GM12878 (cell line): ENCODE data around the gene GPR152. TPM values are rescaled to one million over a fixed set of nuclear protein-coding genes. Genes with fewer than 3 reads are reported as not detected.

Experiments used
- ATAC-seq: fragments of 200-7000 bp; cut with Tn5 transposase; 3 replicates; pipeline ENCODE4 v1.9.1; 2020; ENCODE audit warnings: mild to moderate bottlenecking, moderate library complexity
- BruUV-seq: library from RNA; stranded (reverse); fragments of 400-500 nt; replicated peaks from 2 replicates; lab custom pipeline; 2021; lab: Mats Ljungman, UMichigan
- CTCF ChIA-PET: fragments of 300-600 bp; sonication (Branson Sonifier 250); formaldehyde crosslinking; extraction: SDS; loops from one replicate; lab custom pipeline; 2021; ENCODE audit warnings: inconsistent platforms; lab: Yijun Ruan, JAX
- POLR2A ChIA-PET: fragments of 350-600 bp; formaldehyde crosslinking; extraction: SDS; loops from one replicate; lab custom pipeline; 2021; ENCODE audit warnings: inconsistent platforms; lab: Charles Lee
- RAD21 ChIA-PET: fragments of 300-600 bp; sonication (Branson Sonifier 250); formaldehyde crosslinking; loops from one replicate; lab custom pipeline; 2023; ENCODE audit warnings: antibody characterized with exemption; ENCODE audit not compliant: unreplicated experiment; lab: Charles Lee
- SMC1A ChIA-PET: fragments of 300-600 bp; sonication (Branson Sonifier 250); formaldehyde crosslinking; loops from one replicate; lab custom pipeline; 2023; ENCODE audit not compliant: unreplicated experiment, uncharacterized antibody; lab: Charles Lee
- DNase-seq: peaks from one replicate; pipeline ENCODE4 v3.0.0-alpha.2; 2011; ENCODE audit warnings: low read depth, low spot score
- FAIRE-seq: peaks from 3 replicates; lab custom pipeline; 2011; peaks lifted over from hg19 to GRCh38; lab: Jason Lieb, UNC
- H2AFZ ChIP-seq: 2 replicates; pipeline ENCODE4 v1.6.0; 2011; ENCODE audit warnings: low read depth, low read length, control low read depth; ENCODE audit not compliant: control insufficient read depth
- H3K27ac ChIP-seq: 2 replicates; pipeline ENCODE4 v1.5.1; 2011; ENCODE audit warnings: control low read depth; ENCODE audit not compliant: control insufficient read depth, insufficient read depth
- H3K27me3 ChIP-seq, 2 experiments: replicated peaks in 1 of 2; 2 replicates each; pipeline versions ENCODE4 v1.6.0 to v1.6.1; 2011; ENCODE audit warnings: low read length in 1 of 2; ENCODE audit not compliant: control insufficient read depth in 2 of 2, insufficient read depth in 2 of 2
- H3K36me3 ChIP-seq, 2 experiments: 2 replicates each; pipeline ENCODE4 v1.5.1; 2011; ENCODE audit warnings: low read length in 1 of 2; ENCODE audit not compliant: control insufficient read depth in 2 of 2, insufficient read depth in 2 of 2
- H3K4me1 ChIP-seq: 2 replicates; pipeline ENCODE4 v1.6.1; 2011; ENCODE audit warnings: mild to moderate bottlenecking, low read length, moderate library complexity, mixed read lengths; ENCODE audit not compliant: control insufficient read depth, insufficient read depth
- H3K4me2 ChIP-seq: 2 replicates; pipeline ENCODE4 v1.6.0; 2011; ENCODE audit warnings: control low read depth; ENCODE audit not compliant: control insufficient read depth, insufficient read depth
- H3K4me3 ChIP-seq: fragments of 200-600 bp; sonication (generic); 2 replicates; pipeline ENCODE4 v1.5.1; 2016
- H3K79me2 ChIP-seq: 2 replicates; pipeline ENCODE4 v1.6.0; 2011; ENCODE audit warnings: low read length; ENCODE audit not compliant: control insufficient read depth, insufficient read depth
- H3K9ac ChIP-seq: 2 replicates; pipeline ENCODE4 v1.8.0; 2011; ENCODE audit warnings: low read length, control low read depth, mixed read lengths; ENCODE audit not compliant: control insufficient read depth, insufficient read depth
- H3K9me3 ChIP-seq: replicated peaks from 3 replicates; pipeline ENCODE4 v1.5.1; 2011; ENCODE audit warnings: mild to moderate bottlenecking, low read length; ENCODE audit not compliant: control insufficient read depth, insufficient read depth
- H4K20me1 ChIP-seq: 2 replicates; pipeline ENCODE4 v1.6.0; 2011; ENCODE audit not compliant: control insufficient read depth, insufficient read depth
- CTCF ChIP-seq, 3 experiments: IDR thresholded peaks in 2 of 3; conservative IDR thresholded peaks in 1 of 3; 2 replicates each; pipeline ENCODE4 v1.5.1; 2011; ENCODE audit warnings: low read depth in 3 of 3, low read length in 3 of 3, mild to moderate bottlenecking in 3 of 3, control low read depth in 2 of 3, moderate library complexity in 2 of 3, inconsistent platforms in 1 of 3, mixed read lengths in 1 of 3; ENCODE audit not compliant: control insufficient read depth in 2 of 3, insufficient read depth in 1 of 3; ENCODE audit errors: extremely low read depth in 1 of 3
- ESRRA ChIP-seq: IDR thresholded peaks from 2 replicates; pipeline ENCODE4 v1.6.1; 2012; ENCODE audit warnings: mild to moderate bottlenecking, low read length, improper control_type of control experiment
- FOXK2 ChIP-seq: fragments of 450-650 bp; IDR thresholded peaks from 2 replicates; pipeline ENCODE4 v1.6.1; 2017; ENCODE audit warnings: mild to moderate bottlenecking, moderate library complexity
- IRF3 ChIP-seq: fragments of 450-650 bp; IDR thresholded peaks from 2 replicates; pipeline ENCODE4 v1.6.1; 2014; ENCODE audit warnings: mild to moderate bottlenecking
- IRF5 ChIP-seq: fragments of 450-650 bp; IDR thresholded peaks from 2 replicates; pipeline ENCODE4 v1.6.1; 2017; ENCODE audit warnings: borderline replicate concordance
- MEF2A ChIP-seq: IDR thresholded peaks from 2 replicates; pipeline ENCODE4 v1.6.1; 2011; ENCODE audit warnings: low read depth, mild to moderate bottlenecking, low read length, moderate library complexity; ENCODE audit not compliant: insufficient read depth
- POLR2AphosphoS2 ChIP-seq: IDR thresholded peaks from 2 replicates; pipeline ENCODE4 v1.6.1; 2011; ENCODE audit warnings: low read depth, mild to moderate bottlenecking, low read length, improper control_type of control experiment, moderate library complexity
- PRDM15 ChIP-seq: fragments of 450-650 bp; formaldehyde crosslinking; IDR thresholded peaks from 2 replicates; pipeline ENCODE4 v1.4.0; 2020; ENCODE audit warnings: mild to moderate bottlenecking, moderate library complexity
- TCF3 ChIP-seq: IDR thresholded peaks from 2 replicates; pipeline ENCODE4 v1.6.1; 2012; ENCODE audit warnings: low read depth, mild to moderate bottlenecking, low read length, borderline replicate concordance; ENCODE audit not compliant: insufficient read depth
- YBX1 ChIP-seq: fragments of 450-650 bp; IDR thresholded peaks from 2 replicates; pipeline ENCODE4 v1.6.1; 2016; ENCODE audit warnings: antibody characterized with exemption
- ZBTB33 ChIP-seq: fragments of 450-650 bp; IDR thresholded peaks from 2 replicates; pipeline ENCODE4 v1.6.1; 2017; ENCODE audit warnings: mild to moderate bottlenecking
- WGBS: methylation state at CpG from one replicate; pipeline ENCODE4 v1.1.6; 2016; ENCODE audit warnings: low lambda C conversion rate; ENCODE audit not compliant: insufficient replicate concordance, insufficient coverage; ENCODE audit errors: missing lambda C conversion rate; 5-methylcytosine and 5-hydroxymethylcytosine counted together
- in situ Hi-C: fragments of 300-500 bp; cut with MboI; formaldehyde crosslinking; loops from 9 replicates; pipeline ENCODE4 v1.14.3; 2018; ENCODE audit warnings: mixed read lengths
- intact Hi-C: fragments of 100-400 bp; cut with micrococcal nuclease; formaldehyde crosslinking; loops from one replicate; pipeline ENCODE4 v1.14.2; 2022; ENCODE audit not compliant: unreplicated experiment
- polyA plus RNA-seq, 11 experiments: library from polyadenylated mRNA; depleted of rRNA in 4 of 11; unstranded in 6 of 11; stranded (reverse) in 5 of 11; fragments of >200 nt; fragmentation: Nextera tagmentation in 4 of 11; fragmentation: Illumina TruSeq in 1 of 11; extraction: Ambion mirVana in 4 of 11; extraction: Trizol in 1 of 11; gene quantifications; 1 replicate in 1 of 11; 2 replicates in 10 of 11; pipeline versions ENCODE4 v1.2.1 to v1.2.3, GENCODE V29; 2011 to 2016; ENCODE audit warnings: inconsistent platforms in 2 of 11, missing spikeins in 2 of 11, low read depth in 1 of 11
- total RNA-seq, 4 experiments: library from RNA; depleted of rRNA in 3 of 4; stranded (reverse); fragments of >200 nt in 3 of 4; fragmentation: Illumina TruSeq in 1 of 4; extraction: Trizol in 1 of 4; gene quantifications; 2 replicates each; pipeline versions ENCODE4 v1.2.1 to v1.2.3, GENCODE V29; 2013 to 2021

GPR152 gene
- total and polyA plus RNA-seq, 10 of the 15 experiments (the other 5 are each of a cell fraction or from before 2014, with no cell fraction given): not detected

GRCh38 chr11:67433536-67434394, 18.8 kb downstream of the GPR152 start:
- Histone ChIP-seq H3K4me1 (peaks cover 26% of the 10 kb centered on the region), H3K27ac (peak overlapping the region; percentile 99), H3K9me3 (no peaks in the 10 kb centered on the region), H3K9ac (peak overlapping the region; percentile 99), H2AFZ (no peak overlapping the region), H3K79me2 (peaks cover 64% of the 10 kb centered on the region), H4K20me1 (no peaks in the 10 kb centered on the region), H3K36me3 (peaks cover 6 to 20% of the 10 kb centered on the region in 2 experiments; a peak in 3 of 4 replicates), H3K4me2 (peak overlapping the region; percentile 71), H3K4me3 (peak overlapping the region; percentile 90; the same call in 1 of the 2 replicates), H3K27me3 (no peaks in the 10 kb centered on the region)
- ChIA-PET POLR2A (interaction anchor here (0.6 to 2.3 kb wide), 5 partner anchors 30 to 42 kb away, joined by 3 to 10 read pairs (median 5); partner anchors contain the start of genes PPP1CA, RAD9A and TMEM134), RAD21 (interaction anchor here (1.5 to 7.2 kb wide), 2 partner anchors 27 to 31 kb away, joined by 3 to 112 read pairs; partner anchors contain the start of genes PPP1CA and TBC1D10C), CTCF (interaction anchor here (1.0 kb wide), 1 partner anchor 25 kb away, joined by 3 read pairs; no protein-coding TSS in a partner anchor), SMC1A (no interaction called here)
- FAIRE-seq (no peak), DNase-seq (no peak), ATAC-seq (no peak)
- in situ Hi-C loops: no loop called here
- 34% methylated on average over 22 of the region's 22 CpGs for WGBS
- no TSS peak for BruUV-seq
- intact Hi-C loops: no loop called here
- TF ChIP-seq ESRRA (no peak), POLR2AphosphoS2 (0 out of 2 replicates have a peak, but pooled peaks have one; percentile 19), IRF3 (no peak), PRDM15 (CRISPR knock-in tag) (no peak), FOXK2 (no peak), IRF5 (no peak), MEF2A (no peak), YBX1 (no peak), TCF3 (no peak; the same call in 1 of the 2 replicates), CTCF (IDR thresholded peaks at IDR 0.05 in 2 of 3, conservative IDR thresholded peaks at IDR 0.05 in 1 of 3; ENCODE audit: control insufficient read depth in 2 of 3, extremely low read depth in 1 of 3, insufficient read depth in 1 of 3, low read depth in 3 of 3, low read length in 3 of 3) (no peak), ZBTB33 (peak; percentile 86)
